NCI-H526 (cell line): Measurements from ENCODE around the gene C4orf50.
A peak's percentile ranks its signal among the peaks of the same experiment; 100 is the strongest.
"Not testable (repeated sequence)": the region's sequence is repeated elsewhere in the genome, so short reads cannot be mapped to it uniquely, and the experiment has no call there.

Experiments used
- DNase-seq, 2 experiments: peaks; one replicate each; lab custom pipeline; 2025; lab: John Stamatoyannopoulos, UW

The C4orf50 gene

GRCh38 chr4:5969336-5969735 is 48.9 kb downstream of the C4orf50 start:
- no peak for DNase-seq

GRCh38 chr4:5968246-5968645 is 50.0 kb downstream of the C4orf50 start:
- DNase-seq = no peak

GRCh38 chr4:5967783-5968182 is 50.4 kb downstream of the C4orf50 start:
- peak in 1 of 2 experiments; percentile 31 for DNase-seq

DNA sequence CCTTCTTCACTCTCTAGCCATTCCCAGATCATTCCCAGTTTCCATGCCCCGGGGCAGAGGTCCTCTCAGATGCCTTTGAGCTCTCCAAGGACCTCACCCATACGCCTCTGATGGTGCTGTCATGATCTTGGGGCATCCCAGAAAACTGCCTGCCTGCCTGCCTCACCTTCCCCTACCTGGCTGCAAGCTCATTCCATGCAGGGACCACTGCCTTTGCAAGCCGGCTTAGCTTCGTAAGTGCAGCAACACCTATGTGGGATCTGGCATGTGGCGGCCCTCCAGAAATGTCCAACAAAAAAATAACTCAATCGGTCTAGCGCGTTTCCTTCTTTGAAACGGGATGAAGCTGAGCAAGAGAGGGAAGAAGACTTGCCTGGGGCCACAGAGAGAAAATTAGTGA is 53.0 kb downstream of the C4orf50 start:
- DNase-seq = no peak

DNA sequence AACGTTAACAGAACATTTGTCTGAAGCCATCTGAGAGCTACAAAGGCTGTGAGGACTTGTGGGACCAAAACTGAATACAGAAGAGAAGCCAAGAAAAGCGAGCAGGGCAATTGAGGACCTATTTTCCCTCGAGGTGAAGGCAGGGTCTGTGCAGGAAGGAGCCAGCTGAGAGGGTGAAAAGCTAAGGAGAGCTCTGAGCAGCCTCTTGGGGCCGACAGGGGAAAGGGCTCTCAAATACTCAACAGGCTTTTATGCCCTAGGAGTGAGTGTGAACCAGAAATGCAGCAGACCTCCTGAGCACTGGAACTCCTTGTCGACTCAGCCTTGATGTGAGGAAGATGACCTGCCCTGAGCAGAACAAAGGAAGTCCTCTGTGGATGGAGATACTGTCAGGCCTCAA is 54.2 kb downstream of the C4orf50 start:
- DNase-seq = no peak

GRCh38 chr4:5963611-5964010 is 54.6 kb downstream of the C4orf50 start:
- DNase-seq = peak in 1 of 2 experiments; percentile 21

DNA sequence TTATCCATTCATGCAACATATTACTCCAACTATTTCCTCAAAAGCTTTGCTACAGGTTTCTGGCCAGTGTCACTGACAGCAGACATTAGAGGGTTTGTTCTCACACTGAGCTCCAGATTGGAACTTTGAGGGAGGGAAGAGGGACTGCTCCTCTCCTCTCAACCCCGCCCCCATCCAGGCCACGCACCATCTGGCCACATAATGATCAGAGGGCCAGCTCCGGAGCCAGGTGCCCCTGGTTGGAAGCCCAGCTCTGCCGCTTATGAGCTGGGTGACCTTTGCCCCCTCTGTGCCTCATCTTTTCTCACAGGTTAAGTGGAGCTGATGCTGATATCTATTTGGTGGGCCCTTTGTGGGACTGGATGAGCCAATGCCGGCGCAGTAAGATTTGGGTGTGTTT is 55.8 kb downstream of the C4orf50 start:
- DNase-seq = no peak

DNA sequence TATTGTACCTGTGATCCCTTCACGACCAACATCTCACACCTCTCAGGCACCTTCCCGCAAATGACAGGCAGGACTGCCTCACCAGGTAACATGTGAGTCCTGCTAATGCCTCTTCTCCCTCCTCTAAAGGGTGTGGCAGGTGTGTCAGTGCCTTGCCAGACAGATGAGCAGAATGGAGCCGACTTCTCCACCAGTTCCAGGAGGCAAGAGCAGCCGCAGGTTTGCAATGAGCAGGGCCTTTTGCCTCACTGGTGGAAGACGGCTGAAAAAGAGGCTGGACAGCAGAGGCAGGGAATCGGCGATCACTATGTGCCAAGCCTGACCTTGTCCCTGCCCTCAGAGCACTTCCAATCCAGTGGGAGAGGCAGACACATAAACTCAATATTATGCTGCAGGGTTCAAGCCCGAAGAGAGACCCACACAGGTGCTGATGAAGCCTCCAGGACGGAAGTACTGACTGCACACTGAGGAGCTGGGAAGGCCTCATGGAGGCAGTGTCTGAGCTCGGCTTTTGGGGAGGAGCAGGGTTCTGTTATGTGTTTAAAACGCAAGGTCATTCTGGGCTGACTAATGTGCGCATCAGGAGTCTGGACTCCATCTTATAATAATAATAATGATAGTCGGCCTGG is 57.9 kb downstream of the C4orf50 start:
- DNase-seq = no peak

- DNase-seq = no peak
Observed at GRCh38 chr4:5959211-5959982, 58.8 kb downstream of the C4orf50 start.

- DNase-seq = no peak
Observed at GRCh38 chr4:5958199-5958735, 60.0 kb downstream of the C4orf50 start.

GRCh38 chr4:5957076-5957475 is 61.2 kb downstream of the C4orf50 start:
- no peak for DNase-seq

DNA sequence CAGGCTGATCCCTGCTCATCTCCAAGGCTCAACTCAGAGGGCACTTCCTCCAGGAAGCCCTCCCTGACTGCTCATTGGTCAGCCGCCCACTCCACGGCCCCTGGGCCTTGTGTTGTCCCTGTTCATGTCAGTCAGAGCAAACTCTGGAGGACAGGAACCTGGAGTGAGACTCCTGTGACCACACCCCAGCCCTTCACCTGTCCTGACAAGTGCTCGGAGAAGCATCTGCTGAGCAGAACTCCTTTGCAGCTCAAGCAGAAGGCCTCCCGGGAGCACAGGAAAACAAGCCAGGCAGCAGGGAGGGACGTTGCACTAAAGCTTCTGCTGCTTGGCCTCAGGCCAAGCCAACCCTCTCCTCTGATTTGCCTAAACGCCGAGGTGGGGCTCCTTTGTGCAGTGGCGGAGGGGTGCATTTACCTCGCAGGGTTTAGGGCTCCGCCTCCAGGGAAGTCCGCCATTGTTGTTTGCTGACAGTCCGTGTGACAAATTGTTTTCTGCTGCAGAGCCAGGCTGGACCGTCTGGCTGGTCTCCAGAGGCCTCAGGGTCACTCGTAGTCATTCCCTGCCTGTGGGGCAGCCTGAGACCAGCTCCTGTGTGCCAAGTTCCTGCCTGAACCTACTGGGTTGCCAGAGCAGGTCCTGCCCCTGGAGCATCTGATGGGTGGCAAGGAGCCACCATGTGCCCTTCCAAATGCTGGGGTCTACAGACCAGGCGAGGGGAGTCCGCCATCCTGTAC is 61.8 kb downstream of the C4orf50 start:
- peak; percentile 92 to 96 for DNase-seq

GRCh38 chr4:5955856-5956255 is 62.4 kb downstream of the C4orf50 start:
- DNase-seq = no peak

- DNase-seq = peak; percentile 24 to 82
Observed at GRCh38 chr4:5955201-5955821, 62.9 kb downstream of the C4orf50 start.

DNA sequence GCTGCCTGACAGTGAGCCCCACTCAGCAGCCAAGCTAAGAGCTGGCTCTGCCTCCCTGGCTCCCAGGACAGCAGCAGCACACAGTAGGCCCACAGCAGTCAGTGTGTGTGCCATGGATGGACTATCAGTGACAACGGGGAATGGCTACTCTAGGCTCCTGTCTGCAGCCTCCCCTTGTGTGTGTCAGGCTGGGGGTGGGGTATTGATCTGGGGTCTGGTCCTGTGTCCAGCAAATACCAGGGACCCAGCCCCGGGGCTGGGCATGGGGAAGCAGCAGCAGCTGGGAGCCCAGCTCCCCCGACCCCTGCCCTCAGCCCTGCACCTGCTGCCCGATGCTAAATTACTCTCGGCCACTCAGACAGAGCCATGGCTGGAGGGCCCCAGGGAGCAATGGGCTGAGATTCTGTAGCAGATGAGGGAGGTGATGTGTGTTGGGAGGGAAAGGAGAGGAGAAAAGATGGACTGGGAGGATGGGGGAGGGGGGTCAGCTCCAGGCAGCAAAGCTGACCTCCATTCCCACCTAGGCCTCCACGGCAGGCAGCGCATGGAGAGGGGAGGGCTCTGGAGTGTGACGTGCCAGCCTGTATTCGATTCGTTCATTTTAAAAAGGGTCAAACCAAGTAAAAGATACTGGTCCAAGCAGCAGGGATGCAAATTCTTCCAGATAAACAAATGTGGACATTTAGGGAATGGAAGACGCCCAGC is 64.0 kb downstream of the C4orf50 start:
- DNase-seq = peak; percentile 56 to 69

DNA sequence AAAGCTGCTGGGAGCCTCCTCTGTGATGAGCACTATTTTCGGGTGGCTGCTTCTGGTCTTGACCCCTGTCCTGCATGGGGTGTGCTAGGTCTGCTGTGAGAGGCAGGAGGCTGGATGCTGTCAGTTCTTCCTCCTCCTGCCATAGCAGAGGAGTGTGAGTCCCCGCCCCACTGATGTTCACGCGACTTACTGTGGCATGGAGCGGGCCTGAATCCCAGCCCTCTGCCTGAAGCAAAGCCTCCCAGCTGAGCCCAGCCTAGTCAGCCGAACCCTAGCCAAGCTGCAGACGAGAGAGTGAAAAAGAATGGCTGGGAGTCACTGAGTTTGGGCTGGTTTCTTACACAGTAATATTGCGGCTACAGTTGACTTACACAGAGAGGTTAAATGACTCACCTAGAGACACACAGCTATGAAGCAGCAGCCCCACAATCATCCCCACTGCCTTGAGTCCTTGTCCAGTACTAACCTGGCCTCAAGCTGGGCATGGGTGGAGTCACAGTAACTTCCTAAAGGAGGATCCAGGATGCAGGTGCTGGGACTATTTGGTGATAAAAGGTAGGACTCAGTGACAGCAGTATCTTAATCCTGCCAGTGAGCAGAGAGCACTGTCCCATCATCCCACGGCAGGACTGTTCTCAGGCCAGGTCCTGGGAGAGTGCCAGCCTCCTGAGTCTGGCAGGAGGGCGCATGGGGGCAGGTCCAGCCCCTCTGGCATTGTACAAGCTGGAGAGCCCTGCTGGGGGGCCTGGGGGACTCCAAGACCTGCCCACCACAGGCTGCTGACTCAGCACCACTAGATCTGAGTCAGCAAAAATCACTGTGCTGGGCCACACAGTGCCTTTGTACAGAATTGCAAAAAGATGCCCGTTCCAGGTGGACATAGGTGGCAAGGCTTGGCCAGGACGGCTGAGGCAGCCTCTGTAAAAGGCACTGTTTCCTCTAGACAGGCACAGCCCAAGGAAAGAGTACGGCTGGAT is 65.0 kb downstream of the C4orf50 start:
- DNase-seq = no peak

DNA sequence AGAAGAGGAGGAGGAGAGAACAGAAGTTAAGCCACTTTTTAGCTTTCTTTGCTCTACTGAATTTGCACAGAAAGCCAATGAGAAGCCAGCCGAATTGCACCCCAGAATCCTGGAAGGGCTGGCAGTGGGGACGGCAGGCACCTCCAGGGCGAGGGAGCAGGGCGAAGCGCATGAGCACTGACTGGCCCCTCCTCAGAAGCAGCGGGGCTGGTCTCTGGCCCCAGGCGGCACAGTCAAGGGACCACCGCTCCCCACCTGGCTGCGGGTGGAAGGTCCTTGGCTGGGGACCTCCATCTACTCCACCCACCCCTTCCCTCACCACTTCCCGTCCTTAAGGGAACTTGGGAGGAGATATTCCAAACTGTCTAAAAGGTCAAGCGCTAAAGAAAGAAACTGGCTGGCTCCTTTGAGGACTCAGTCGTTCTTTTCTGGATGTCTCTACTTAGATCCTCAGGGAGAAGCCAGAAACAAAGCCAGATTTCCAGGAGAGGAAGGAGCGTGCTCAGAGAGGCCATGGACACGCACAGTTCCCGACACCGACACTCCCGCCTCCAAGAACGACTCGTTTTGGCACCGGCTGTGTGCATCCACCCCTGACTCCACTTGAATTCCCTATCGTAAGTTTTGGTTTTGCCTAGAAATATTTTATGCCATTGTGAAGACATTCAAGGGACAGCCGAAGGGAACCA is 65.8 kb downstream of the C4orf50 start:
- no peak for DNase-seq

GRCh38 chr4:5946653-5947052 is 71.6 kb downstream of the C4orf50 start:
- not testable (repeated sequence) for DNase-seq

- no peak for DNase-seq
Observed at GRCh38 chr4:5945936-5946335, 72.3 kb downstream of the C4orf50 start.

DNA sequence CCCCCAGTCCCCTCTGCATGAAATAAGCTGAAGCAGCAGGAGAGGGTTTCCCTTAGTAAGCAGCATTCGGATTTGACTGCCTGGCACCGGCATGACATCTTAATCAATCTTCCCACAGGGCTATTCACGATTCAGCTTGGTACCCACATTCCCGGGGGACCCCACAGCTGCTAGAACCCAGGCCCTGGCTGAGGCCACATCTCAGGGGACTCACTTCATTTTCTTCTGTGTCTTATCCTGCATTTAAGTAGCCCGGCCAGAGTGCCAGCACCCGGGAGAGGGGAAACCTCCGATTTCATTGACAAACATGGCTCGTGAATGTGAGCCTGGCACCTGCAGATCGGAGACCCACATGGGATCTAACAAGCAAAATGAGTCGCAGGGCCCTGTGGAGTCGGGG is 73.1 kb downstream of the C4orf50 start:
- no peak for DNase-seq
